ENCODE results near the gene AMTN.
A peak's percentile ranks its signal among the peaks of the same experiment; 100 is the strongest.
"Not testable (repeated sequence)": the region's sequence is repeated elsewhere in the genome, so short reads cannot be mapped to it uniquely, and the experiment has no call there.

The AMTN gene, protein sequence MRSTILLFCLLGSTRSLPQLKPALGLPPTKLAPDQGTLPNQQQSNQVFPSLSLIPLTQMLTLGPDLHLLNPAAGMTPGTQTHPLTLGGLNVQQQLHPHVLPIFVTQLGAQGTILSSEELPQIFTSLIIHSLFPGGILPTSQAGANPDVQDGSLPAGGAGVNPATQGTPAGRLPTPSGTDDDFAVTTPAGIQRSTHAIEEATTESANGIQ

GRCh38 chr4:70518269-70518668 lies at the start of gene AMTN:
AMTN (plus strand) TSS chr4:70518569; CDS start chr4:70518778, 209 bp downstream.
- DNase-seq: no peak

DNA sequence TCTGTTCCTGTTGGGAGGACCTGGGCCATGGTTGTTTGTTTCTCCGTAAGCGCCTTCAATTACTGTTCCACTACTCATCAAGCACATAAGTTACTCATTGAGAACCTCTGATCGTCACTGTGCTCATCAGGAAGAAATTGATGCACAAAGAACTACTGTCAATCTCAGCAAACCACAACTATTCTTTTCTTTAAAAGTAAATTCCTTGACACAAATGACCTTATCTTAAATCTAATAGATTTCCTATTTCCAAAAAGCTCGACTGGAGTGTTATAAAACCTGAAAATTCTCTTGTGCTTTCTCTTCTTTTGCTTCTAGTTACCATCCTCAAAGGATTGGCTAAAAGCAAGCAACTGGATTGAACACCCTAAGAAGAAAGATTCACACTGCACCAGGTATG lies 46.5 kb upstream of the AMTN start, which contains the start of gene MUC7:
Gene MUC7, plus strand, starts transcription at position 301 of the 400 bp plus-strand sequence. CDS start 1,825 bp downstream, outside the sequence.
- no peak for DNase-seq

GRCh38 chr4:70473679-70474078 lies 44.7 kb upstream of the AMTN start:
- DNase-seq: no peak

DNA sequence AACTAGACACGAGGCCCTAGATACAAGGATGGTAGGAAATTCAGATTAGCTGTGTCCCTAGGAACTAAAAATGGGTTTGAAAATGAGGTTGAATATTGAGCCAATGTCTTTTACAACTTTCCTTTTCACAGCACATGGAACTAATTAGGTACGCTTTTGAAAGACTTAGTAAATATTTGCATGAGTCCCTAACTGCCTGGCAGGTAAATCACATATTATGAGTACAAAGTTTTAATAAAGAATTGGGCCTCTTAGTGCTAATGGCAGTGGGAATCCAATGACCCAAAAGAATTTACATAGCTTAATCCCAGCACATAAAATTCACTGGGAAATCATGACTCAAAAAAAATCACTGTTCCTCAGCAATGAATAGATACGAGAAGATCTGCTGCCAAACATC lies 29.6 kb upstream of the AMTN start:
- DNase-seq: no peak

DNA sequence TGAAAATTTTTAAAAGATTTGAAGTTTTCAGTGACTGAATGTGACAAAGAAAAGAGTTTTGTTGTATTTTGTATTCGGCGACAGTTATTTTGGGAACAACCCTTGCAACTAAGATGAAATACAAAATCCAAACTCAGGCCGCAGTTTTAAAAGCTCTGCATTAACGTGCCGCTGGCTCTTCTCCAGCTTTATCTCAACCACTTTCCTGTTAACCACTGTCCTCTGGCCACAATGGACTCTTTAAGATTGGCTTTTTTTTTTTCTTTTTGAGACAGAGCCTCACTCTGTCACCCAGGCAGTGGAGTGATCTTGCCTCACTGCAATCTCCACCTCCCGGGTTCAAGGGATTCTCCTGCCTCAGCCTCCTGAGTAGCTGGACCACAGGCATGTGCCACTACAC lies 22.1 kb upstream of the AMTN start:
- DNase-seq: no peak

DNA sequence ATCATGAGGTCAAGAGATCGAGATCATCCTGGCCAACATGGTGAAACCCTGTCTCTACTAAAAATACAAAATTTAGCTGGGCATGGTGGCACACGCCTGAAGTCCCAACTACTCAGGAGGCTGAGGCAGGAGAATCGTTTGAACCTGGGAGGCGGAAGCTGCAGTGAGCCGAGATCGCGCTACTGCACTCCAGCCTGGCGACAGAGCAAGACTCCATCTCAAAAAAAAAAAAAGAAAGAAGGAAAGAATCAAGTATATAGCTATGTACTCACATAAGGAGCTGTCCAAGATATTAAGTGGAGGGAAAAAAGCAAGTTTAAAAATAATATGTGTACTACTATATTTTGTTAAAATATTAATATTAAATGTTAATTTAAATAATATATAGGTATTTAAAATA lies 16.5 kb upstream of the AMTN start:
- not testable (repeated sequence) for DNase-seq

DNA sequence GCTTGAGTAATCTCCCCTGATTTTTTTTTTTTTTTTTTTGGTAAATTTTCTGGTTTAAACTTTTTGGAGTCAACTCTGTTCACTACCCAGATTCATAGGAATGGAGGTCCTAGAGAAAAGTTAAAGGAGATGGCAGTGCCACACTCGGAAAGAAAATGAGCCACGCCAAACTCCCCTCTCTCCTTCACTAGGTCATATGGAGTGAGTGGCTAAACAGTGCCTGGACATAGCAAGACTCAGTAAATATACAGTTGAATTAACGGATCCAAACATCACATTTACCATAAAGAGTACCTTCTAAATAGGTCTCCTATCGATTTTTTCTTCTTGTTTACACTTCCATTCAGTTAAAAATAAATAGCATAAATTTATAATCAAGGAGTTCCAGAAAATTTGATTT lies 13.6 kb upstream of the AMTN start:
- DNase-seq: no peak

- peak; percentile 74 for DNase-seq
Measured at GRCh38 chr4:70505151-70505748, 13.1 kb upstream of the AMTN start.

DNA sequence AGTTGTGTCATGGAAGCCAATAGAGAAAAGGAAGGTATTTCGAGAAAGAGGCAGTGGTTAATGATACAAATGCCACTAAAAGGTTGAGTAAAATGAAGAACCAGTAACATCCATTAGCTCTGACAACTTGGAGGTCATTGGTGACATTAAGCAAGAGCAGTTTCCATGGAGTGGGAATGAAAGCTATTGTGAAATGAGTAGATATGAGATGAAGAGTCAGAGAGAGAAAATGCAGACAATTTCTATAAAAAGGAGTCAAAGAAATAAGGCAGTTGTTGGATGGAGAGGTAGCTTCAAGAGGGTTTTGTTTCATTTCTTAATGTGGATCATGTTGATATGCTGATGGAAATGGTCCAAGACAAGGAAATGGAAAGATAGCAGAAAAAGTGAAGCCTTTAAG lies 9.6 kb upstream of the AMTN start:
- no peak for DNase-seq

GRCh38 chr4:70511365-70511764 lies 7.0 kb upstream of the AMTN start:
- no peak for DNase-seq

GRCh38 chr4:70515367-70516250 lies 2.8 kb upstream of the AMTN start:
- DNase-seq: no peak

DNA sequence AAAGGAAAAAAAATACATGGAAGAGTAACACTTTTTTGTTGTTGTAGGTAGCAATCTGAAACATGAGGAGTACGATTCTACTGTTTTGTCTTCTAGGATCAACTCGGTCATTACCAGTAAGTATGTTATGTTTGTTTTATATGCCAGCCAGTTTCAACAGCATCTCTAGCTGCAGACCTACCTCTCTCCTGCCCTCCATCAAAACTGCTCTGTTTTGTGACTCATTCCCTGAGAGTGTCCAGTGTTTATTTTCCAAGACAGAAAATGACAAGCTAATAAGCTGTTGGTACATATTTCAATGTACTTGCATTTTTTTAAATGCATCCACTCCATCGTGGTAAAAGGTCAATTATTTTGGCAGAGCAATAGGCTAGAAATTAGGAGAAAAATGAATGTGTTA lies 347 bp downstream of the AMTN start:
- DNase-seq: no peak

DNA sequence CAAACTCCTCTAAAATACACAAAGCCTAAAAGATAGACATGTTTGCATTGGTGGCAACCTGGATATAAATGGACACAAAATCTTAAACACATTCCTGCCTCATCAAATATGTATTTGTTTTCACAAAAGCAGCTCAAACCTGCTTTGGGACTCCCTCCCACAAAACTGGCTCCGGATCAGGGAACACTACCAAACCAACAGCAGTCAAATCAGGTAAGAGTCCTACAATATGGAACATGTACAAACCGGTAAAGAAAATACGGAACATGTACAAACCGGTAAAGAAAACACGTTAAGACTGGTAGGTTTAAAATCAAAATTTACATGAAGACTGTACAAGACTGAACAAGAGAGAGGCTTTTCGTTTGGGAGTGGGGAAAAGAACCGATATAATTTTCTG lies 4.3 kb downstream of the AMTN start:
- DNase-seq: no peak

DNA sequence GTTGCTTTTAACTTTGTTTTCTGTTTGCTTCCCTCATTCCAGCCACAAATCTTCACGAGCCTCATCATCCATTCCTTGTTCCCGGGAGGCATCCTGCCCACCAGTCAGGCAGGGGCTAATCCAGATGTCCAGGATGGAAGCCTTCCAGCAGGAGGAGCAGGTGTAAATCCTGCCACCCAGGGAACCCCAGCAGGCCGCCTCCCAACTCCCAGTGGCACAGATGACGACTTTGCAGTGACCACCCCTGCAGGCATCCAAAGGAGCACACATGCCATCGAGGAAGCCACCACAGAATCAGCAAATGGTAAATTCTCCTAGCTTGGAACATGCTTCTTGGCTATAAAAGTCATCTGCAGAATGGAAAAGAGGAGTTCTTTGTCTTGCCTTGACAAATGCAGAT lies 12.6 kb downstream of the AMTN start:
- DNase-seq: no peak

GRCh38 chr4:70531981-70532380 lies 13.6 kb downstream of the AMTN start:
- DNase-seq: no peak

DNA sequence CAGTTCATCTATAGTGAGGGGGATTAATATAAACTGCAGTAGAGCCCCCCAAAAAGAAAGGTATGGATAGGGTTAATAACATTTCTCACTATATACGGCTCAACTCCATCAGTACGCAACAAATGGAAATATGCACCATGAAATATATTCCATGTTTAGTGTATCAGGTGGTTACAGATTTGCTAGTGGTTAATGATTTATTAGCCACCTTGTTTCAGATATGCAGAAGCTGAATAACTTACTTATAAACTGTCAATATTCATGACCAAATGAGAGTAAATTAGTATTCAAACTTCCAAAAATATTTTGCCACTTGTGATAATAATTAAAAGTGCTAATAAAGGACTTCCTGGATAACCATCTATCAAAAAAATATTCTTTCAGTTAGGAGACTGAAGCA lies 14.8 kb downstream of the AMTN start:
- DNase-seq: no peak

DNA sequence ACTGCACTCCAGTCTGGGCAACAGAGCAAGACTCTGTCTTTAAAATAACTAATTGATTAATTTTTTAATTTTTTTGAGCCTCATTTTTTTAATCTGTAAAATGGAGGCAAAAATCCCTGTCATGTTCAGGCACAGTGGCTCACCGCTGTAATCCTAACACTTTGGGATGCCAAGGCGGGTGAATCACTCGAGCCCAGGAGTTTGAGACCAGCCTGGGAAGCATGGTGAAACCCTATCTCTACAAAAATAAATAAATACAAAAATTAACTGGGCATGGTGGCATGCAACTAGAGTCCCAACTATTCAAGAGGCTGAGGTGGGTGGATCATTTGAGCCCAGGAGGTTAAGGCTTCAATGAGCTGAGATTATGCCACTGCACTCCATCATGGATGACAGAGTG lies 15.4 kb downstream of the AMTN start:
- no peak for DNase-seq

GRCh38 chr4:70534886-70535285 lies 16.5 kb downstream of the AMTN start:
- not testable (repeated sequence) for DNase-seq

- DNase-seq: no peak
Measured at GRCh38 chr4:70538869-70539268, 20.5 kb downstream of the AMTN start.

DNA sequence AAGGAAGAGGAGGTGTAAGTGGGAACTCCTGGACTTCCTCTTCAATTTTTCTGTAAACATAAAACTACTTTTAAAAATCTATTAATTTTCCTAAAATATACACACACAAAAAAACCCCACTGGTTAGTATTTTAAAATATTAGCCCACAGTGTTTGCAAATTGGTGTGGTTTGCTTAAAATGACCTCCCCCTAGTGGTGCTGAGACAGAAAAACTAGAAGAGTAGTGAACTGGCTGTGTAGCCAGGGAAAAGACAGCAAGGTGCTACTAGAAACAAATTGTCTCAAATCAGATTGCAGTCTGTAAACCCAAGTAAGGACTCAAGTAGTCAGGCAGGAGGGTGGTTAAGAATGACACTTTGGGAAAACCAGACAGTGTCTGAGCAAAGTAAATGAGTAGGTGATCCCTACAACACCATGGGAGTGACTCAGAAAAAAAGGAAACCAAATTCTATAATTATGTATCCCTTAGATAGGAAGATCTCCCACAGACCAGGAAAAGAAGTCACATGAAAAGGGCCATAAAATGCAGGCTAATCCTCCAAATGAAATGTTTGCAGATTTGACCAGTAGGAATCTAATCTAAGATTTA lies 26.0 kb downstream of the AMTN start:
- no peak for DNase-seq

- no peak for DNase-seq
Measured at GRCh38 chr4:70556856-70557255, 38.5 kb downstream of the AMTN start.

GRCh38 chr4:70559211-70559830 lies 41.0 kb downstream of the AMTN start:
- peak; percentile 34 for DNase-seq

GRCh38 chr4:70559924-70560323 lies 41.6 kb downstream of the AMTN start:
- no peak for DNase-seq

Data from left hindlimb (tissue), 1 donor.